Measurements from ENCODE around the gene OSGEP.
A peak's percentile ranks its signal among the peaks of the same experiment; 100 is the strongest.

OSGEP gene

GRCh38 chr14:20489093-20489994, 34.7 kb upstream of the OSGEP start:
- DNase-seq (ENCODE audit: extremely low read depth, insufficient read length), result no peak
- no peak for TF ChIP-seq CTCF (IDR thresholded peaks at IDR 0.05; ENCODE audit: insufficient read depth, low read length, poor library complexity, severe bottlenecking)
- H3K36me3 ChIP-seq (ENCODE audit: control insufficient read depth, insufficient read depth, low read length), result no peaks in the 10 kb centered on the region
- no peaks in the 10 kb centered on the region for H3K27me3 ChIP-seq (replicated peaks; ENCODE audit: control insufficient read depth, insufficient read depth, low read length)
- no peak overlapping the region for H3K4me3 ChIP-seq (replicated peaks; ENCODE audit: low read depth, low read length)

- Histone ChIP-seq H3K4me3 (replicated peaks; ENCODE audit: low read depth, low read length) (no peak overlapping the region), H3K36me3 (ENCODE audit: control insufficient read depth, insufficient read depth, low read length) (no peaks in the 10 kb centered on the region), H3K27me3 (replicated peaks; ENCODE audit: control insufficient read depth, insufficient read depth, low read length) (no peaks in the 10 kb centered on the region)
- no peak for DNase-seq (ENCODE audit: extremely low read depth, insufficient read length)
- TF ChIP-seq CTCF (IDR thresholded peaks at IDR 0.05; ENCODE audit: insufficient read depth, low read length, poor library complexity, severe bottlenecking), result peak; percentile 19
Measured at GRCh38 chr14:20487396-20487725, 32.7 kb upstream of the OSGEP start.

- Histone ChIP-seq H3K36me3 (ENCODE audit: control insufficient read depth, insufficient read depth, low read length) (no peaks in the 10 kb centered on the region), H3K4me3 (replicated peaks; ENCODE audit: low read depth, low read length) (no peak overlapping the region), H3K27me3 (replicated peaks; ENCODE audit: control insufficient read depth, insufficient read depth, low read length) (no peaks in the 10 kb centered on the region)
- DNase-seq (ENCODE audit: extremely low read depth, insufficient read length), result no peak
- TF ChIP-seq CTCF (IDR thresholded peaks at IDR 0.05; ENCODE audit: insufficient read depth, low read length, poor library complexity, severe bottlenecking), result no peak
Measured at GRCh38 chr14:20486684-20487395, 32.2 kb upstream of the OSGEP start.

- H3K27me3 ChIP-seq (replicated peaks; ENCODE audit: control insufficient read depth, insufficient read depth, low read length), result no peaks in the 10 kb centered on the region
- TF ChIP-seq CTCF (IDR thresholded peaks at IDR 0.05; ENCODE audit: insufficient read depth, low read length, poor library complexity, severe bottlenecking), result no peak
- no peaks in the 10 kb centered on the region for H3K36me3 ChIP-seq (ENCODE audit: control insufficient read depth, insufficient read depth, low read length)
- DNase-seq (ENCODE audit: extremely low read depth, insufficient read length), result no peak
- H3K4me3 ChIP-seq (replicated peaks; ENCODE audit: low read depth, low read length), result no peak overlapping the region
Measured at GRCh38 chr14:20485900-20486299, 31.3 kb upstream of the OSGEP start.

- Histone ChIP-seq H3K27me3 (replicated peaks; ENCODE audit: control insufficient read depth, insufficient read depth, low read length) (no peaks in the 10 kb centered on the region), H3K4me3 (replicated peaks; ENCODE audit: low read depth, low read length) (no peak overlapping the region), H3K36me3 (ENCODE audit: control insufficient read depth, insufficient read depth, low read length) (peaks cover 5% of the 10 kb centered on the region)
- no peak for TF ChIP-seq CTCF (IDR thresholded peaks at IDR 0.05; ENCODE audit: insufficient read depth, low read length, poor library complexity, severe bottlenecking)
- no peak for DNase-seq (ENCODE audit: extremely low read depth, insufficient read length)
Measured at GRCh38 chr14:20482382-20482781, 27.8 kb upstream of the OSGEP start.
